Right lobe of liver (tissue), 4 donors: Measurements from ENCODE around the gene HMGB2.

Experiments
- POLR2A ChIP-seq: fragments of 450-650 bp; IDR thresholded peaks from one replicate; pipeline ENCODE4 v1.6.1; 2017; ENCODE audit warnings: antibody characterized with exemption, mild to moderate bottlenecking
- TF ChIP-seq, protein P1 (sequence below), 4 donors: fragments of 200-600 bp in 3 of 4; fragments of 450-650 bp in 1 of 4; IDR thresholded peaks; one replicate each; pipeline versions ENCODE4 v1.5.1 to v1.8.0; 2016 to 2022; ENCODE audit warnings: antibody characterized with exemption in 4 of 4, mild to moderate bottlenecking in 2 of 4
- donor health status: DM: no; HTN: no; CAD: no.
- donor health status: DM: no; HTN: no; CAD: no.
- donor health status: DM: no; HTN: yes; CAD: no.

DNA sequence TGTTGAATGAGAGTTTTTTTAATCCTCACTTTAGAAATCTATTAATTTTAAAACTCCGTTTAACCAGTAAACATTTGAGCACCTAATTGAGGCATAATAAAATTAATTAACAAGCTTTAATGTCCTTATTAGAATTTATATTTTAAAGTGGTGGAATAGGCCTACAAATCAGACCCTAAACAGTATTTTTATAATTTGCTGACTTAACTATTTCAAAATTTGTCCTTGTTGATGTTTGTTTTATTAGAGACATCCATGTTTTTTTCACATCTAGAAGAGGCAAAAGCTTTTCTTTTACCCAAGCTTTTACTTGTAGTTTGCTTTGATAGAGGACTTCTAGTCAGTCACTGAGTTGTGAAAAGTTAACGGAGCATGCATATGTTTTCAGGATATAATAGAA is 40.4 kb upstream of the HMGB2 start:
- TF ChIP-seq POLR2A: no peak
- TF ChIP-seq, protein P1, sequence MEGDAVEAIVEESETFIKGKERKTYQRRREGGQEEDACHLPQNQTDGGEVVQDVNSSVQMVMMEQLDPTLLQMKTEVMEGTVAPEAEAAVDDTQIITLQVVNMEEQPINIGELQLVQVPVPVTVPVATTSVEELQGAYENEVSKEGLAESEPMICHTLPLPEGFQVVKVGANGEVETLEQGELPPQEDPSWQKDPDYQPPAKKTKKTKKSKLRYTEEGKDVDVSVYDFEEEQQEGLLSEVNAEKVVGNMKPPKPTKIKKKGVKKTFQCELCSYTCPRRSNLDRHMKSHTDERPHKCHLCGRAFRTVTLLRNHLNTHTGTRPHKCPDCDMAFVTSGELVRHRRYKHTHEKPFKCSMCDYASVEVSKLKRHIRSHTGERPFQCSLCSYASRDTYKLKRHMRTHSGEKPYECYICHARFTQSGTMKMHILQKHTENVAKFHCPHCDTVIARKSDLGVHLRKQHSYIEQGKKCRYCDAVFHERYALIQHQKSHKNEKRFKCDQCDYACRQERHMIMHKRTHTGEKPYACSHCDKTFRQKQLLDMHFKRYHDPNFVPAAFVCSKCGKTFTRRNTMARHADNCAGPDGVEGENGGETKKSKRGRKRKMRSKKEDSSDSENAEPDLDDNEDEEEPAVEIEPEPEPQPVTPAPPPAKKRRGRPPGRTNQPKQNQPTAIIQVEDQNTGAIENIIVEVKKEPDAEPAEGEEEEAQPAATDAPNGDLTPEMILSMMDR (IDR thresholded peaks at IDR 0.05): no peak
